K562 treated with DMSO at 1 percent for 4 hours (cell line): Measurements from ENCODE around the gene CACNG8. TPM values are rescaled to one million over a fixed set of nuclear protein-coding genes. Genes with fewer than 3 reads are reported as not detected.

Experiments
- total RNA-seq: library from RNA; unstranded; fragments of 300-600 nt; gene quantifications from 2 replicates; pipeline ENCODE4 v1.2.3, GENCODE V29; 2022; ENCODE audit not compliant: insufficient read depth

The CACNG8 gene
- not detected in 2 replicates for total RNA-seq

GRCh38 chr19:53962887-53963431 is at the start of gene CACNG8:
Gene CACNG8, plus strand, starts transcription at chr19:53962937.

GRCh38 chr19:53991224-53992113 is 28.7 kb downstream of the CACNG8 start, which contains the start of gene CACNG6:
Gene CACNG6, plus strand, starts transcription at chr19:53991637. Its CDS starts 1,241 bp downstream, at chr19:53992878.

Other genes with a start within 250 kb of the CACNG8 start
- not detected in 2 replicates for gene NLRP12, start 138.6 kb upstream of the CACNG8 start, total RNA-seq
- gene MYADM, start 95.1 kb upstream of the CACNG8 start, total RNA-seq: 31.9 and 42.1 TPM in 2 replicates
- gene PRKCG, start 80.7 kb upstream of the CACNG8 start, total RNA-seq: not detected in 2 replicates
- not detected in 2 replicates for gene CACNG7, start 53.7 kb upstream of the CACNG8 start, total RNA-seq
- gene CACNG6, start 28.7 kb downstream of the CACNG8 start, total RNA-seq: not detected in 2 replicates
- gene VSTM1, start 101.0 kb downstream of the CACNG8 start, total RNA-seq: not detected in 2 replicates
- gene TARM1, start 118.4 kb downstream of the CACNG8 start, total RNA-seq: not detected in 2 replicates
- gene OSCAR, start 137.9 kb downstream of the CACNG8 start, total RNA-seq: 2.3 and 3.6 TPM in 2 replicates
- gene NDUFA3, start 139.9 kb downstream of the CACNG8 start, total RNA-seq: 61.7 and 117 TPM in 2 replicates
- gene TFPT, start 152.7 kb downstream of the CACNG8 start, total RNA-seq: 7.9 and 11.9 TPM in 2 replicates
- gene PRPF31, start 152.8 kb downstream of the CACNG8 start, total RNA-seq: 62.7 and 68.2 TPM in 2 replicates
- gene CNOT3, start 174.8 kb downstream of the CACNG8 start, total RNA-seq: 73.8 and 80.3 TPM in 2 replicates
- 3.8 and 4.4 TPM in 2 replicates for gene LENG1, start 196.8 kb downstream of the CACNG8 start, total RNA-seq
- gene TMC4, start 210.2 kb downstream of the CACNG8 start, total RNA-seq: 0.71 TPM in 1 of 2 replicates, not detected in the other
- gene MBOAT7, start 226.6 kb downstream of the CACNG8 start, total RNA-seq: 219 and 267 TPM in 2 replicates
- gene TSEN34, start 228.4 kb downstream of the CACNG8 start, total RNA-seq: 50.4 and 59.5 TPM in 2 replicates
- 6,479 and 6,972 TPM in 2 replicates for gene RPS9, start 237.9 kb downstream of the CACNG8 start, total RNA-seq